Measurements from ENCODE around the gene ARRB1.

GRCh38 chr11:75285776-75286360, 65.6 kb downstream of the ARRB1 start:
- no peak for TF ChIP-seq CTCF (IDR thresholded peaks at IDR 0.05; ENCODE audit: low read depth, low read length)
- TF ChIP-seq POLR2A (IDR thresholded peaks at IDR 0.05; ENCODE audit: extremely low read depth, insufficient read length), result no peak
- no peak for TF ChIP-seq MAX (IDR thresholded peaks at IDR 0.05; ENCODE audit: low read depth, low read length)
